Endothelial cell of hepatic sinusoid (primary cell): Measurements from ENCODE around the gene UPK1A.

Experiments
- in situ Hi-C: cut with HindIII; loops from 2 replicates; pipeline ENCODE4 v1.10.0; 2017; ENCODE audit warnings: low sequenced_read_pairs

UPK1A gene

DNA sequence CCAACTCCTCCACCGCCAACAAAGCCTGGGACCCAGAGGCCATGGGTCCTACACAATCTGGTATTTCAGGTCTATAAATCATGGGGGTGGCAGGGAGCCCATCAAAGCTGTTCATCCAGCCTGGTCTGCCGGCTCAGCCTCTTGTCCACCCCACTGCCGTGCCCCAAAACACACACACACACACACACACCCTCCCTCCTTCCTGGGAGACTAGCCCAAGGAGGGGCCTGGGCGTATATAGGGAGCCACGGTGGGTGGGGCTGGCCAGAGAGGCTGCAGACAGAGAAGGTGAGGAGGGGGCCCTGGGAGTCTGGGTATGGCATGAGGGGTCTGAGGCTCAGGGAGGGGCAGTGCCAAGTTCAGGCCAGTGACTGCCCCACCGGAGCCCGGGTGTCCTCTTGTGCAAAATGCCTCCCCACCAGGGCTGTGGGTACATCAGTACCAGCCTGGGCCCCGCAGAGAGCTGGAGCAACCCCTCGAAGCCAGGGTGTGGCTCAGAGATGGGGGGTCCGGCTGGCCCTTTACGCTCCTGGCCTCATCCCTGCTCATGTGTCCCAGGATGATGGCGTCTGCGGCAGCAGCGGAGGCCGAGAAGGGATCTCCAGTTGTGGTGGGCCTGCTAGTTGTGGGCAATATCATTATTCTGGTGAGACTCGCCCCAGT is at the start of gene UPK1A:
UPK1A (plus strand) TSS at position 267 of the 663 bp plus-strand sequence; CDS start at position 563, 296 bp downstream.
- in situ Hi-C loops = no loop called here

DNA sequence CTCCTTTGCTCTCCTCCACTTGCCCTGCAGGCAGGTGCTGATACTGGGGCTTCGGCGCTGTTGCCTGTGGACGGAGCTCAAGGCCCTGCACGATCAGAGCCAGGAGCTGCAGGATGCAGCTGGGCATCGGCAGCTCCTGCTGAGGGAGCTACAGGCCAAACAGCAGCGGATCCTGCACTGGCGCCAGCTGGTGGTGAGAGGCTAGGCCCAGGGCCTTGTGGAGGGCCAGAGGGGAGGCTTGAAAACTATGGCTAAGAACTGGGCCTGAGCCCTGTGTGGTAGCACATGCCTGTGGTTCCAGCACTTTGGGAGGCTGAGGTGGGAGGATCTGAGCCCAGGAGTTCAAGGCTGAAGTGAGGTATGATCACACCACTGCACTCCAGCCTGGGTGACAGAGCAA is 47.5 kb upstream of the UPK1A start:
- in situ Hi-C loops = no loop called here

DNA sequence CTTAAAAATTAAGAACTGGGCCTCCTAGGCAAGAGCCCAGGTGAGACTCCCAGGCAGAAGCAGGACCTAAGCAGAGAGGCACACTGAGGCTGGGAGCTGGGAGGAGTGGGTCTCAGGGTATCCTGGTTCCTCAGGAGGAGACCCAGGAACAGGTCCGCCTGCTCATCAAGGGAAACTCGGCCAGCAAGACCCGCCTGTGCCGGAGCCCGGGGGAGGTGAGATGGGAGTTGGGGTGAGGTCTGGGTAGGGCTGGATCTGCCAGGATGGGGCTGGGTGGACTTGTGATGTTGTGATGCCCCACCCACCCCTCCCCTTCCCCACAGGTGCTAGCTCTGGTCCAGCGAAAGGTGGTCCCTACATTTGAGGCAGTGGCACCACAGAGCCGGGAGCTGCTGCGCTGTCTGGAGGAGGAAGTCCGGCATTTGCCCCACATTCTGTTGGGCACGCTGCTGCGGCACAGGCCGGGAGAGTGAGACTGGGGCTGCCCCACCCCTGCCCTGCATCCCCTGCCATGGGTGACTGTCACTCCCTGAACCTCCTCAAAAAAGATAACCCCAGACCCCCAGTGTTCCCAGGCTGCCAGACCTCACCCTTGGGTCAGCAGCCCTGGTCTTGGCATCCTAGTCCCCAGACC is 46.9 kb upstream of the UPK1A start:
- in situ Hi-C loops = no loop called here

DNA sequence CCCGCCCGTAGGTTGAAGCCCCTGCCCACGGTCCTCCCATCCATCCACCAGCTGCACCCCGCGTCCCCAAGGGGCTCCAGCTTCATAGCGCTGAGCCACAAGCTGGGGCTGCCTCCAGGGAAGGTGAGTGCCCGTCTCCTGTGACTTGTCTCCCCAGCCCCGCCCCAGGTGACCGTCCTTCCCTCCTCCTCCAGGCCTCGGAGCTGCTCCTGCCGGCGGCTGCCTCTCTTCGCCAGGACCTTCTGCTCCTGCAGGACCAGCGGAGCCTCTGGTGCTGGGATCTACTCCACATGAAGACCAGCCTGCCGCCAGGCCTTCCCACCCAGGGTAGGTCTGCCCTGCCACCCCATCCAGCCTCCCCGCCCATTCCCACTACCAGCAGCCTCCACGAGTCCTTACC is 46.3 kb upstream of the UPK1A start:
- in situ Hi-C loops = no loop called here

DNA sequence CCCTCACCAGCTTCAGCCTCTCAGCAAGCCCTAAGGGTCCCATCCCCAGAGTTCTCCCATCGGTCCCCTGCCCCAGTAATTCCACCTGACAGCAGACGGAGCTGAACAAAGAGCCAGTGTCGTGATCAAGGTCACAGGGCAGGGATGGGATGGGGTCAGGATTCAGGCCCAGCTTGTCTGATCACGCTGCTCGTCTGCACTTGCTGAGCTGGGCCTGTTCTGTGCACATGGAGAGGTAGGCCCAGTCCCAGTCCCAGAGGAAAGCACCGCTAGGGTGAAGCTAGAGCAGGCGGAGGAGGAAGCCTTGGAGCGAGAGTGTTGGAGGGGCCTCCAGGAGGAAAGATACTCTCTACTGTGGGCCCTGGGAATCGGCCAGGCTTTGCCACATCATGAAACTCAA is 44.6 kb upstream of the UPK1A start:
- in situ Hi-C loops = no loop called here

DNA sequence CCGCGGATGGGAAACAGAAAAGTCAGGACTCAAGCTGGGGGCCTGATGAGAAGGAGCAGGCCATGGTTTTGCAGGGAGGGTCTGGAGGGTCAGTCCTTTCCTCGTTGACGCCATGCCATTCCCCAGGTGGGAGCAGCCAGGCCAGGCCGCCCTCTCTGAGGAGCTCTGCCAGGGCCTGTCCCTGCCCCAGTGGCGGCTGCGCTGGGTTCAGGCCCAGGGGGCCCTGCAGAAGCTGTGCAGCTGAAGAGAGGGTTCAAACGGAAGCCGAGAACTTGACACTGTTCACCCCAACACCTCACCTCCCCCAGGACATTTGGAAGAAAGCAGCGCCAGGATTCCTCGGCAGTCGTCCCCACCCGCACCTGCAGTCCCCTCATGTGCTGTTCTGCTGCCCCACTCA is 43.6 kb upstream of the UPK1A start:
- in situ Hi-C loops = no loop called here

DNA sequence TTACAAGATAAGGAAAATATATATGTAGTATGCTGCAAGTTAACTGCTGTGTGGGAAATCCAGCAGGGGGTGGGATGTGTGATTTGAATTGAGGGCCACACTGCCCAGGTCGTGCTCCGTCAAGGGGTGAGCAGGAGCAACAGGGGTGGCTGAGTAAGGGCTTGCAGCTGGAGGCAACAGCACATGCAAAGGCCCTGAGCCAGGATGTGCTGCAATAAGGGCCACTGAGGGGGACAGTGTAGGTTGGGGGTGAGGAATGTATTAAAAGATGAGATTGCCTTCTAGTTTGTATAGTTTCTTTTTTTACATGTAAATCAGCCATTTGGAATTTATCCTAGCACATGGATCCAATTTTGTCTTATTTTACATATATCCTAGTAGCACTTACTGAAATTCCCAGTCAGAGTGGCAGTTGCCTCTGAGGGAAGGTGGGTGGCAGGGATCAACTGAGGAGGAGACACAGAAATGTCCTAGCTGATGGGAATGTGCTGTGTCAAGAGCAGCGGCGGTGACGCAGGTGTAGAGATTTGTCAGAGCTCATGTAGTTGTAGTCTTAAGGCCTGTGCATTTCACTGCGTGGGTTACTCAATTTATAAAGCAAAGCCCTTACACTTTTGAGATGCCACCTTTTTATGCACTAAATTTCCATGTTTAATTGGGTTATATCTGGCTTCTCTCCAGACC is 42.8 kb upstream of the UPK1A start:
- in situ Hi-C loops = no loop called here

DNA sequence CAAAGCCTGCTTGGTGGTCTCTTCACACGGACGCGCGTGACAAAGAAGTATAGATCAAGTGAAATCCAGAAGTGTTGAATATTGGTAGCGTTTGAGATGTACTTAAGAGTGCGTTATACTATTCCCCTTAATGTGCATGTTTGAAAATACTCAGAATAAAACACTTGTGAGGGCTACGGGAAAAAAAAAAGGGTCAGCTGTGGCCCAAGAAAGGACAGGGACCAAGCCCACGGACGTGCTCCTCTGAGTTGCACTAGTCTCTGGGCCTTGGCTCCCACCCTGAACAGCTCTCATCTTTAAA is 38.1 kb upstream of the UPK1A start:
- in situ Hi-C loops = no loop called here

DNA sequence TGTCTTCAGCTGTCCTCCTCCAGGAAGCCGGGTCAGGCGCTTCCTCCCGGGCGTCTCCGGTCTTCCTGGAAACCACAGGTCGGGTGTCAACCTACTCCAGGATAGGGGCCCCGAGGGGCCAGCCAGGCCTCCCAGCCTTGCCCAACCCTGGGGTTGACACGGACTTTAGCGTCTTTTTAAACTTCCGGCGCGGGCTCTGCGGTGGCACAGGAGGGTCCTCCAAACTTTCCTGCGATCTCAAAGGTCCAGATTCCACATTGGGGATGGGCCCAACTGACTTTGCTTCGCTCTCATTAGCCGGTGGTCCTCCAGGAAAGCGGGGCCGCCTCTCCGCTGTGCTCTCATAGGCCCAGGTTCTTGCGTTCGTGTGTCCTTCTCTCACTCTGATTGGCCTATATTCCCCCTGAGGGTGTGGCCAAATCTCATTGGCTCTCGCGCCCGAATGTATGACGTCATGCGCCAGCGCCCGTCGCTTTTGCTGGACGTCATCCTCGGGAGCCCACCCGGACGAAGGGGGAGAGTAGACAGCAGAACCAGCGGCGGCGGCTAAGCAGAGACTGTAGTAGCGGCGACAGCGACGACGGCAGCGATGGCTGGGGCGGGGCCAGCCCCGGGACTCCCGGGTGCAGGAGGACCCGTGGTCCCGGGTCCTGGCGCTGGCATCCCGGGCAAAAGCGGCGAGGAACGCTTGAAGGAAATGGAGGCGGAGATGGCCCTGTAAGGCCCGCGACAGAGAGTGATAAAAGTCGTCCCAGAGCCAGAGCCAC is 37.6 kb upstream of the UPK1A start, which contains the start of gene RBM42:
RBM42 (plus strand) TSS at position 472 of the 767 bp plus-strand sequence; CDS start at position 590, 118 bp downstream.
- in situ Hi-C loops = no loop called here

DNA sequence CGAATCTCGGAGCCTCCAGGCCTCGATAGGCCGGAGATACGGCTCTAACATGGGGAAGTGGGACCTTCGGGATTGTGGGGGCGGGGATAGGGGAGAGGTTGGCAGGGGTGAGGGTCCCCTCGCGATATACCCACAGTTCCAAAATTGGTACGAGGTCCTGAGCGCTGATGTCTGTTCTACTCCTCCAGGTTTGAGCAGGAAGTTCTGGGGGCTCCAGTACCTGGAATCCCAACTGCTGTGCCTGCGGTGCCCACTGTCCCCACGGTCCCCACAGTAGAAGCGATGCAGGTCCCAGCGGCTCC is 37.0 kb upstream of the UPK1A start:
- in situ Hi-C loops = no loop called here

DNA sequence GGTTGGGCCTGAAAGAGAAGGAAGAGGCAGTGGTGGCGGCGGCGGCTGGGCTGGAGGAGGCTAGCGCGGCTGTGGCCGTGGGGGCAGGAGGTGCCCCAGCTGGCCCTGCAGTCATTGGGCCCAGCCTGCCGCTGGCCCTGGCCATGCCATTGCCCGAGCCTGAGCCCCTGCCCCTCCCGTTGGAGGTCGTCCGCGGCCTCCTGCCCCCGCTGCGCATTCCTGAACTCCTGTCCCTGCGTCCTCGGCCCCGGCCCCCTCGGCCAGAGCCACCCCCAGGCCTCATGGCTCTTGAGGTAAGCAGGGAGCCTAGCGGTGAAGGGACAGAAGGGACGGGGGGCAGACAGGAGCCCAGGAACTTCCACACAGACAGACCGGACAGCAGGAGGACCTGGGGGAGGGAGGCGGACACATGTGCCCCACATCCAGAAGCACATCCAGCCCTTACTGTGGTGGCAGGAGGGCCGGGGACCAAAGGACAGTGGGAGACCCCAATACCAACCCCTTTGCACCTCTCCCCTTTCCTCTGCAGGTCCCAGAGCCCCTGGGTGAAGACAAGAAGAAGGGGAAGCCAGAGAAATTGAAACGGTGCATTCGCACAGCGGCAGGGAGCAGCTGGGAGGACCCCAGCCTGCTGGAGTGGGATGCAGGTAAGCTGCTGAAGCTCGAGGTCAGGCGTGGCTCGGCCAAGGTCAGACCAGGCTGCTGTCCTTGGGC is 32.4 kb upstream of the UPK1A start:
- in situ Hi-C loops = no loop called here

DNA sequence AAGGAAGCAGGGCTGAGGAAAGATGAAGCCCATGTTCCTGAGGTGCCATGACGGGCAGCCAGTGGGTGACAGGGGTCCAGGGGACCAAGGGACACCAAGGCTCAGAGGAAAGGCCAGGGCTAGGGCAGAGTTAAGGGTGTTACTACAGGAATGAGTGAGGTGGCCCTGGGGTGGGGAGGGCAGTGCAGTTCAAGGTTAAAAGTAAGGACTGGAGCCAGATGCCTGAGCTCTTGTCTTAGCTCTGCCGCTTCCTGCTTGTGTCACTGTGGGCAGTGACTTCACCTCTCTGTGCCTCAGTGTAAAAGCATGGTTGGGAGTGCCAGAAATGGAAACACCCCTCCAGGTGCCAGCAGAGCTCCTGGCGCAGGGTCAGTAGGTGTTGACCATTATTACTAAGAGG is 29.7 kb upstream of the UPK1A start:
- in situ Hi-C loops = loop anchor here (5.0 kb wide), 1 partner anchor 89 kb away; the partner anchor contains the start of gene TMEM147

DNA sequence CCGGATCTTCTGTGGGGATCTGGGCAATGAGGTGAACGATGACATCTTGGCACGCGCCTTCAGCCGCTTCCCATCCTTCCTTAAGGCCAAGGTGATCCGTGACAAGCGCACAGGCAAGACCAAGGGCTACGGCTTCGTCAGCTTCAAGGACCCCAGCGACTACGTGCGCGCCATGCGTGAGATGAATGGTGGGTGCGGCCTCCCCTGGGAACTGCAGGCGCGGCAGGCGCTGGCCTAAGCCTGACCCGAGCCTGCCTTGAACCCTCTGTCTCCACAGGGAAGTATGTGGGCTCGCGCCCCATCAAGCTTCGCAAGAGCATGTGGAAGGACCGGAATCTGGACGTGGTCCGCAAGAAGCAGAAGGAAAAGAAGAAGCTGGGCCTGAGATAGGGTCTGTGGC is 29.2 kb upstream of the UPK1A start:
- in situ Hi-C loops = loop anchor here (5.0 kb wide), 1 partner anchor 90 kb away; the partner anchor contains the start of gene TMEM147

DNA sequence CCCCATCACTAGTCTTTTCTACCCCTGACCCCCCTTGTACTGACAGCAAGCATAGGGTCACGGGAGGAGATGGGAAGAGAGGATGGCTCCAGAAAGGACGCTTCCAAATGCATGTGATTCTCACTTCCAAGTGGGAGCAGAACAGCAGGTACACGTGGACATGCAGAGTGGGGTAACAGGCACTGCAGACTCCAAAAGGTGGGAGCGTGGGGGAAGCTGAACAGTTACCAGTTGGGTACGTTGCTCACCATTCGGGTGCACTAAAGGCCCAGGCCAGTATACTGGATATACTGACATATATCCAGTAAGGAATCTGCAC is 27.0 kb upstream of the UPK1A start:
- in situ Hi-C loops = loop anchor here (5.0 kb wide), 1 partner anchor 92 kb away; the partner anchor contains the start of gene TMEM147

DNA sequence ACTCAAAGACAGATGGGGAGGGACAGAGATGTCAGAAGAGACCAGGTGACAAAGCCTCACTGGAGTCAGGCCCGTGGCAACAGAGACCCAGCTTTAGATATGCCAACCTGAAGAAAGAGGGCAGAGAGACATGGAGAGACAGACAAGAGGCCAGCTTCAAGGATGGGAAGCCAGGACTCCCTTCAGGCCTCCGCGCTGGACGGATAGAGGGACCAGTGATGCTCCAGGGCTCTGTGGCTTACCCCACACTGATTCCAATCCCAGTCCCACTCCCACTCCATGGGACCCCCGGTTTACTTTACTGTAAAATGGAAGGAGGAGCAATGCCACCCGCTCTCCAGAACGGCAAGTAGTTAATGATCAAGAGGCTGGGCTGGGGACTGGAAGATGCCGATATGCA is 26.5 kb upstream of the UPK1A start:
- in situ Hi-C loops = loop anchor here (5.0 kb wide), 1 partner anchor 93 kb away; the partner anchor contains the start of gene TMEM147

DNA sequence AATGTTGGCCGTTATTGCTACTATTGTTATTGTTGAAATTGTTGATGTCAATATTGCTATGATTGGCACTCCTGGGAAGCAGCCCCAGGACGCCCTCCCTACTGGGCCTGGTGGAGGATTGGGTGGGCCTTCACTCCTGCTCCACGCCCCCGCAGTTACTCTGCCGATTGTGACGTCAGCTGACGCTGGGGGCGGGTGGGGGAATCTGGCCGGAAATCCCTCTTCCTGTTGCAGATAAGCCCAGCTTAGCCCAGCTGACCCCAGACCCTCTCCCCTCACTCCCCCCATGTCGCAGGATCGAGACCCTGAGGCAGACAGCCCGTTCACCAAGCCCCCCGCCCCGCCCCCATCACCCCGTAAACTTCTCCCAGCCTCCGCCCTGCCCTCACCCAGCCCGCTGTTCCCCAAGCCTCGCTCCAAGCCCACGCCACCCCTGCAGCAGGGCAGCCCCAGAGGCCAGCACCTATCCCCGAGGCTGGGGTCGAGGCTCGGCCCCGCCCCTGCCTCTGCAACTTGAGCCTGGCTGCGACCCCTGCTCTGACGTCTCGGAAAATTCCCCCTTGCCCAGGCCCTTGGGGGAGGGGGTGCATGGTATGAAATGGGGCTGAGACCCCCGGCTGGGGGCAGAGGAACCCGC is 24.7 kb upstream of the UPK1A start, which contains the start of gene ETV2:
ETV2 (plus strand) TSS at position 231 of the 637 bp plus-strand sequence. CDS start 716 bp downstream, outside the sequence.
- in situ Hi-C loops = no loop called here

DNA sequence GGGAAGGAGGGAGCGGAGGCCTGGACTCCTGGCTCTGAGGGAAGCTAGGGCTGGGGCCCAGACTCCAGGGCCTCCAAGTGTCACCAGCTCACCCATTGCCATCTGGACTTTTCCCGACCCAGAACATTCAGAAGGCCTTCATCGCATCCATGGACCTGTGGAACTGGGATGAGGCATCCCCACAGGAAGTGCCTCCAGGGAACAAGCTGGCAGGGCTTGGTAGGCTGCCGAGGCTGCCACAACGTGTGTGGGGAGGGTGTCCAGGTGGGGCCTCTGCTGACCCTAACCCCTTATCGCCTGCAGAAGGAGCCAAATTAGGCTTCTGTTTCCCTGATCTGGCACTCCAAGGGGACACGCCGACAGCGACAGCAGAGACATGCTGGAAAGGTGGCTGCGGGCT is 24.0 kb upstream of the UPK1A start:
- in situ Hi-C loops = no loop called here

DNA sequence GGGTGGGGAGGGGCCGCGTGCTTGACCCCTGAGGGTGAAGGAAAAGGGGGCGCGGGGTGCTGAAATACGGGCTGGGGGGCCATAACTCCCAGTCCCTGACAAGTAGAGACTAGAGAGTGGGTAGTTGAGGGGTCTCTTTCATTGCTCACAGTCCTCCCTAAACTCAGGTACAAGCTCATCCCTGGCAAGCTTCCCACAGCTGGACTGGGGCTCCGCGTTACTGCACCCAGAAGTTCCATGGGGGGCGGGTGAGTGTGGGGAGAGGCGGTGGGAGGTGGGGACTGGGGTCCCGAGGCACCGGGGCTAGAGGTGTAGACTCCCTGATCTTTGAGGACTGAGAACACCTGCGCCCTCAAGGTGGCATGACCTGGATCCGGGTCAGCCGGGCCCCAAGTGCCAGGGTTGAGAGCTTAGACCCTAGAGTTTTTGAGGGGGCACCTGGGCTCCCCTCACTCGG is 23.5 kb upstream of the UPK1A start:
- in situ Hi-C loops = no loop called here

DNA sequence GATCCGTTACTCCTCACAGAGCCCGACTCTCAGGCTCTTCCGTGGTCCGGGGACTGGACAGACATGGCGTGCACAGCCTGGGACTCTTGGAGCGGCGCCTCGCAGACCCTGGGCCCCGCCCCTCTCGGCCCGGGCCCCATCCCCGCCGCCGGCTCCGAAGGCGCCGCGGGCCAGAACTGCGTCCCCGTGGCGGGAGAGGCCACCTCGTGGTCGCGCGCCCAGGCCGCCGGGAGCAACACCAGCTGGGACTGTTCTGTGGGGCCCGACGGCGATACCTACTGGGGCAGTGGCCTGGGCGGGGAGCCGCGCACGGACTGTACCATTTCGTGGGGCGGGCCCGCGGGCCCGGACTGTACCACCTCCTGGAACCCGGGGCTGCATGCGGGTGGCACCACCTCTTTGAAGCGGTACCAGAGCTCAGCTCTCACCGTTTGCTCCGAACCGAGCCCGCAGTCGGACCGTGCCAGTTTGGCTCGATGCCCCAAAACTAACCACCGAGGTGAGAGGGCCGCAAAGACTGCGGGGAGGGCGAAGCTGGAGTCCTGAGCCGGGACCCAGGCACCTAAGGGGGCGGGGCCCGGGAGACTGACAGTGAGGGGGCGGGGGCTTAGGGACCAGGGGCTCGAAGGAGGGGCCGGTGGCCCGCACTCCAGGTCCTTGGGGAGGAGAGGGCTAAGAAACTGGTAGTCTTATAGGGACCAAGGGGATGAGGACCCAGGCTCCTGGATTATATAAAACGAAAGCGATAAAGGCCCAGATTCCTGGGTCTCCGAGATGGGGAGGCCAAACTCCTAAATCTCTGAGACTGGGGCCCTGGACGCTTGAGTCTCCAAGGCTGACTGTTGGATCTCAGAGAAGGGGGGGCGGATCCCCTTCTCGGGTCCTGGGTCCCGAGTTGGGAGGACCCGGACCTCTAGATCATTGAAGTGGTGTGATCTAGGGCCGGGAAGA is 22.8 kb upstream of the UPK1A start:
- in situ Hi-C loops = no loop called here
